Esophagus squamous epithelium (tissue), 4 donors: ENCODE measurements around the gene GLRA1.

Experiments
- CTCF ChIP-seq, 6 experiments: fragments of 450-650 bp in 4 of 6; fragments of 200-600 bp in 2 of 6; sonication (generic) in 2 of 6; IDR thresholded peaks; one replicate each; pipeline ENCODE4 v1.5.1; 2016 to 2019; ENCODE audit warnings: antibody characterized with exemption in 6 of 6, mild to moderate bottlenecking in 4 of 6, moderate library complexity in 4 of 6
- POLR2A ChIP-seq, 4 donors: fragments of 450-650 bp; IDR thresholded peaks; one replicate each; pipeline ENCODE4 v1.6.1; 2017; ENCODE audit warnings: antibody characterized with exemption in 4 of 4, mild to moderate bottlenecking in 4 of 4, moderate library complexity in 3 of 4

GRCh38 chr5:151911011-151911410 lies 13.6 kb downstream of the GLRA1 start:
- TF ChIP-seq POLR2A (IDR thresholded peaks at IDR 0.05), result no peak
- TF ChIP-seq CTCF (IDR thresholded peaks at IDR 0.05), result no peak
